DMS 273 (cell line): ENCODE measurements around the gene BRMS1L.
A peak's percentile ranks its signal among the peaks of the same experiment; 100 is the strongest.
"Not testable (repeated sequence)": the region's sequence is repeated elsewhere in the genome, so short reads cannot be mapped to it uniquely, and the experiment has no call there.

Experiments used
- DNase-seq: peaks from one replicate; lab custom pipeline; 2025; ENCODE audit not compliant: unreplicated experiment; lab: John Stamatoyannopoulos, UW

BRMS1L gene

GRCh38 chr14:35826218-35826951 is at the start of gene BRMS1L:
Gene BRMS1L, plus strand, starts transcription at chr14:35826338. Its CDS starts 179 bp downstream, at chr14:35826517.
- peak; percentile 99 for DNase-seq

- DNase-seq: no peak
Observed at GRCh38 chr14:35776823-35777222, 49.3 kb upstream of the BRMS1L start.

GRCh38 chr14:35777550-35777949 is 48.6 kb upstream of the BRMS1L start:
- not testable (repeated sequence) for DNase-seq

GRCh38 chr14:35779368-35779767 is 46.8 kb upstream of the BRMS1L start:
- no peak for DNase-seq

GRCh38 chr14:35783699-35784098 is 42.4 kb upstream of the BRMS1L start:
- no peak for DNase-seq

- no peak for DNase-seq
Observed at GRCh38 chr14:35786856-35787255, 39.3 kb upstream of the BRMS1L start.

- no peak for DNase-seq
Observed at GRCh38 chr14:35789651-35790050, 36.5 kb upstream of the BRMS1L start.

GRCh38 chr14:35797796-35798195 is 28.3 kb upstream of the BRMS1L start:
- no peak for DNase-seq

- DNase-seq: no peak
Observed at GRCh38 chr14:35806006-35806907, 19.9 kb upstream of the BRMS1L start.

- no peak for DNase-seq
Observed at GRCh38 chr14:35807131-35807961, 18.8 kb upstream of the BRMS1L start.

- DNase-seq: peak; percentile 60
Observed at GRCh38 chr14:35808076-35808637, 18.0 kb upstream of the BRMS1L start.

- peak; percentile 99 for DNase-seq
Observed at GRCh38 chr14:35808638-35809563, 17.2 kb upstream of the BRMS1L start, which contains the start of gene RALGAPA1. Gene RALGAPA1, minus strand, starts transcription at chr14:35809295. Its CDS starts 460 bp downstream, at chr14:35808835.

- no peak for DNase-seq
Observed at GRCh38 chr14:35809597-35809996, 16.5 kb upstream of the BRMS1L start.

GRCh38 chr14:35810963-35811362 is 15.2 kb upstream of the BRMS1L start:
- DNase-seq: no peak

GRCh38 chr14:35814371-35815005 is 11.7 kb upstream of the BRMS1L start:
- DNase-seq: peak; percentile 83

GRCh38 chr14:35818346-35819115 is 7.6 kb upstream of the BRMS1L start:
- peak; percentile 74 for DNase-seq

- DNase-seq: peak; percentile 39
Observed at GRCh38 chr14:35819591-35820540, 6.3 kb upstream of the BRMS1L start.
